NCI-H2029 treated with DMSO at 0.1 percent for 48 hours (cell line): ENCODE results near the gene ST3GAL3.
A peak's percentile ranks its signal among the peaks of the same experiment; 100 is the strongest.

Source experiments
- DNase-seq: peaks from one replicate; lab custom pipeline; 2025; lab: John Stamatoyannopoulos, UW

ST3GAL3 gene

GRCh38 chr1:43965316-43965715 is 258.0 kb downstream of the ST3GAL3 start:
- DNase-seq, result no peak

GRCh38 chr1:43968348-43968948 is 261.1 kb downstream of the ST3GAL3 start:
- no peak for DNase-seq

- no peak for DNase-seq
These were observed 262.0 kb downstream of the ST3GAL3 start for GRCh38 chr1:43969416-43969745.

- DNase-seq, result peak; percentile 99
These were observed 262.6 kb downstream of the ST3GAL3 start, which contains the start of gene DPH2 for GRCh38 chr1:43969746-43970466. Gene DPH2 (plus strand): TSS chr1:43970010. CDS start chr1:43970176, 166 bp downstream.

- no peak for DNase-seq
These were observed 263.2 kb downstream of the ST3GAL3 start for GRCh38 chr1:43970502-43970901.

- DNase-seq, result no peak
These were observed 263.6 kb downstream of the ST3GAL3 start for GRCh38 chr1:43970911-43971310.

- no peak for DNase-seq
These were observed 264.1 kb downstream of the ST3GAL3 start for GRCh38 chr1:43971336-43971980.

- DNase-seq, result peak; percentile 65
These were observed 266.7 kb downstream of the ST3GAL3 start for GRCh38 chr1:43973981-43974442.

GRCh38 chr1:43974443-43975248 is 267.3 kb downstream of the ST3GAL3 start, which contains the start of gene ATP6V0B:
Gene ATP6V0B (plus strand): TSS chr1:43974960. CDS start chr1:43975041, 81 bp downstream.
- DNase-seq, result peak; percentile 95

- DNase-seq, result no peak
These were observed 268.1 kb downstream of the ST3GAL3 start for GRCh38 chr1:43975249-43975961.

GRCh38 chr1:43976045-43976444 is 268.7 kb downstream of the ST3GAL3 start:
- DNase-seq, result no peak

- DNase-seq, result no peak
These were observed 269.6 kb downstream of the ST3GAL3 start for GRCh38 chr1:43976890-43977289.

GRCh38 chr1:43977376-43978263 is 270.3 kb downstream of the ST3GAL3 start:
- DNase-seq, result no peak

GRCh38 chr1:43978264-43978550 is 270.9 kb downstream of the ST3GAL3 start:
- no peak for DNase-seq

- peak; percentile 23 for DNase-seq
These were observed 271.4 kb downstream of the ST3GAL3 start, which contains the start of gene B4GALT2 for GRCh38 chr1:43978551-43979260. Gene B4GALT2 (plus strand): TSS chr1:43979210. CDS start chr1:43981161, 1,951 bp downstream.

- no peak for DNase-seq
These were observed 271.9 kb downstream of the ST3GAL3 start for GRCh38 chr1:43979261-43979527.

- DNase-seq, result no peak
These were observed 272.4 kb downstream of the ST3GAL3 start for GRCh38 chr1:43979528-43980254.

- DNase-seq, result no peak
These were observed 273.2 kb downstream of the ST3GAL3 start for GRCh38 chr1:43980255-43981134.
